Mesenchymal stem cell (in vitro differentiated cells and primary cell): ENCODE data around the gene SSC5D.

Experiments
- DNase-seq: peaks from one replicate; pipeline ENCODE4 v3.0.0-alpha.2; 2013
- H2AFZ ChIP-seq: one replicate; pipeline ENCODE4 v1.6.1; 2013; ENCODE audit warnings: low read depth, mild to moderate bottlenecking, control low read depth, inconsistent platforms, low read length, moderate library complexity
- H2AK5ac ChIP-seq: 2 replicates; pipeline ENCODE4 v1.6.1; 2013; ENCODE audit warnings: low read length, moderate library complexity, mild to moderate bottlenecking, inconsistent platforms; ENCODE audit not compliant: severe bottlenecking
- H2BK120ac ChIP-seq: one replicate; pipeline ENCODE4 v1.6.1; 2013; ENCODE audit warnings: low read depth, mild to moderate bottlenecking, inconsistent platforms, low read length, moderate library complexity
- H2BK12ac ChIP-seq, 2 experiments: one replicate each; pipeline ENCODE4 v1.6.1; 2013; ENCODE audit warnings: inconsistent platforms in 2 of 2, low read length in 2 of 2, mild to moderate bottlenecking in 2 of 2, moderate library complexity in 2 of 2, control low read depth in 1 of 2
- H2BK15ac ChIP-seq: one replicate; pipeline ENCODE4 v1.6.1; 2013; ENCODE audit warnings: mild to moderate bottlenecking, low read depth, inconsistent platforms; ENCODE audit not compliant: poor library complexity, severe bottlenecking
- H2BK5ac ChIP-seq: 2 replicates; pipeline ENCODE4 v1.6.1; 2013; ENCODE audit warnings: low read depth, mild to moderate bottlenecking, low read length, control low read depth, inconsistent platforms; ENCODE audit not compliant: poor library complexity, severe bottlenecking
- H3K14ac ChIP-seq, 2 experiments: one replicate each; pipeline ENCODE4 v1.6.1; 2013; ENCODE audit warnings: inconsistent platforms in 2 of 2, low read length in 2 of 2, control low read depth in 1 of 2, mild to moderate bottlenecking in 1 of 2, moderate library complexity in 1 of 2
- H3K18ac ChIP-seq, 2 experiments: one replicate each; pipeline ENCODE4 v1.6.1; 2013; ENCODE audit warnings: inconsistent platforms in 2 of 2, low read length in 2 of 2, control low read depth in 1 of 2, low read depth in 1 of 2, mild to moderate bottlenecking in 1 of 2
- H3K23ac ChIP-seq, 2 experiments: one replicate each; pipeline ENCODE4 v1.6.1; 2013; ENCODE audit warnings: inconsistent platforms in 2 of 2, low read length in 2 of 2, mild to moderate bottlenecking in 2 of 2, moderate library complexity in 2 of 2, control low read depth in 1 of 2
- H3K27ac ChIP-seq: 2 replicates; pipeline ENCODE4 v1.5.1; 2013; ENCODE audit warnings: mild to moderate bottlenecking, moderate library complexity, low read length, control low read depth, inconsistent platforms; ENCODE audit not compliant: poor library complexity, severe bottlenecking
- H3K27me3 ChIP-seq, 2 experiments: 2 replicates each; pipeline versions ENCODE4 v1.6.1 to v1.7.0; 2013; ENCODE audit warnings: low read length in 2 of 2, mild to moderate bottlenecking in 2 of 2, moderate library complexity in 2 of 2, control low read depth in 1 of 2, inconsistent platforms in 1 of 2; ENCODE audit not compliant: control insufficient read depth in 1 of 2, insufficient read depth in 1 of 2
- H3K36me3 ChIP-seq, 2 experiments: 2 replicates each; pipeline versions ENCODE4 v1.6.1 to v1.7.0; 2013; ENCODE audit warnings: low read length in 2 of 2, control low read depth in 1 of 2, inconsistent platforms in 1 of 2, low read depth in 1 of 2, mild to moderate bottlenecking in 1 of 2; ENCODE audit not compliant: insufficient read depth in 2 of 2, control insufficient read depth in 1 of 2
- H3K4ac ChIP-seq, 2 experiments: one replicate each; pipeline ENCODE4 v1.6.1; 2013; ENCODE audit warnings: inconsistent platforms in 2 of 2, low read length in 2 of 2, mild to moderate bottlenecking in 2 of 2, moderate library complexity in 2 of 2, control low read depth in 1 of 2, low read depth in 1 of 2
- H3K4me1 ChIP-seq: 2 replicates; pipeline ENCODE4 v1.6.1; 2013; ENCODE audit warnings: low read depth, low read length, control low read depth; ENCODE audit not compliant: control insufficient read depth, insufficient read depth
- H3K4me2 ChIP-seq: 2 replicates; pipeline ENCODE4 v1.6.1; 2013; ENCODE audit warnings: low read length, mild to moderate bottlenecking, inconsistent platforms; ENCODE audit not compliant: poor library complexity, severe bottlenecking
- H3K4me3 ChIP-seq, 2 experiments: 2 replicates each; pipeline versions ENCODE4 v1.5.1 to v1.7.0; 2013; ENCODE audit warnings: low read length in 2 of 2, mild to moderate bottlenecking in 2 of 2, control low read depth in 1 of 2, low read depth in 1 of 2; ENCODE audit not compliant: insufficient read depth in 1 of 2
- H3K79me1 ChIP-seq: replicated peaks from 2 replicates; pipeline ENCODE4 v1.6.1; 2013; ENCODE audit warnings: mild to moderate bottlenecking, control low read depth, low read length, inconsistent platforms; ENCODE audit not compliant: poor library complexity, severe bottlenecking
- H3K9ac ChIP-seq: 2 replicates; pipeline ENCODE4 v1.7.0; 2013; ENCODE audit warnings: mild to moderate bottlenecking, low read length, moderate library complexity
- H3K9me3 ChIP-seq: 2 replicates; pipeline ENCODE4 v1.7.0; 2013; ENCODE audit warnings: mild to moderate bottlenecking, low read length; ENCODE audit not compliant: control insufficient read depth
- H4K8ac ChIP-seq: one replicate; pipeline ENCODE4 v1.6.1; 2013; ENCODE audit warnings: inconsistent platforms, mild to moderate bottlenecking, low read length, moderate library complexity
- H4K91ac ChIP-seq: one replicate; pipeline ENCODE4 v1.6.1; 2013; ENCODE audit warnings: mild to moderate bottlenecking, low read length, inconsistent platforms
- WGBS: methylation state at CpG from one replicate; pipeline ENCODE4 v1.1.7; 2013; ENCODE audit warnings: mixed read lengths; 5-methylcytosine and 5-hydroxymethylcytosine counted together

Gene SSC5D

GRCh38 chr19:55449469-55449868 is 38.8 kb upstream of the SSC5D start:
- Histone ChIP-seq H3K27ac (no peak overlapping the region), H3K79me1 (no peaks in the 10 kb centered on the region), H3K9me3 (no peaks in the 10 kb centered on the region), H3K18ac (no peak overlapping the region), H3K36me3 (peaks cover 5 to 14% of the 10 kb centered on the region in 2 experiments), H3K27me3 (peaks cover 61% of the 10 kb centered on the region in 2 experiments), H3K4ac (no peak overlapping the region), H2BK12ac (no peak overlapping the region), H2BK120ac (no peak overlapping the region), H4K91ac (no peak overlapping the region), H3K4me3 (no peak overlapping the region), H3K4me2 (no peak overlapping the region), H3K14ac (no peak overlapping the region), H2BK5ac (no peak overlapping the region), H2AFZ (no peak overlapping the region), H4K8ac (no peak overlapping the region), H3K23ac (peak overlapping the region in 1 of 2 experiments; percentile 83), H3K9ac (no peak overlapping the region), H3K4me1 (peaks cover 30% of the 10 kb centered on the region), H2BK15ac (no peak overlapping the region), H2AK5ac (no peak overlapping the region)
- WGBS = 31% methylated on average over 16 of the region's 16 CpGs
- no peak for DNase-seq

DNA sequence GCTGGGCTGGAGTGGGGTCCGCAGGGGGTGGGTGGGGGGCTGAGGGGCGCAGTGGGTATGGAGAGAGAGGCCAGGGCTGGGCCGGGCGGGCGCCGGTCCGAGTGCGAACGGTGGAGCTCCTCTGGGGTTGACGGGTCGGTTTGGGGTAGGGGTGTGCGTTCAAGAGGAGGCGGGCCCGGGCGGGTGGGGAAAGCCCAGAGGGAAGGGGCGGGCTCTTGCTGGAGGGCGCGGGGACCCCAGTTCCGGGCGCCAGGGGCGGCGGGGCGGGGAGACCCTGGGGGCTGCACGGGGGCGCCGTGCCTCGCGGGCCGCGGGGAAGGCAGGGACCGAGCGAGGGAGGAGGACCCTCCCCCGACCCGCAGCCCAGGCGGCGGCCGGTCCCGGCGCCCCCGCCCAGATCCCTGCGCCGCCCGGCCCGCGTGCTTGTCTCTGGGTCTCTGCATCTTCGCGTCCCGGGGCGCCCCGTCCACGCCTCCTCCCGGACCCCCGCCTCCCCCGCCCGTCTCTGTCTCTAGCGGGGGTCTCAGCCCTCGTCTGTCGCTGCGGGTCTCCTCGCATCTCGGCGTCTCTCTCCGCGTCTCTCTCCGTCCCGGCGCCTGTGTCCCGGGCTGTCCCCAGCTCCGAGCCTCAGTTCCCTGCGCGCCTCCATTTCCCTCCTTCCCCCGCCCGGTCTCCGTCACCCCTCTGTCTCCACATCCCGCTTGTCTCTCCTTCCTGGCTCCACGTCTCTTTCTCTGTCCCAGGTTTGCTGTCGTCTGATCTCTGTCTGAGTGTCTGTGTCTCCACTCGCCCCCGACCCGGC is 36.9 kb upstream of the SSC5D start:
- Histone ChIP-seq H3K4me3 (no peak overlapping the region), H4K8ac (no peak overlapping the region), H3K4me2 (peak overlapping the region; percentile 48), H4K91ac (no peak overlapping the region), H3K18ac (no peak overlapping the region), H3K14ac (no peak overlapping the region), H2AFZ (no peak overlapping the region), H2BK5ac (no peak overlapping the region), H3K4me1 (peaks cover 30% of the 10 kb centered on the region), H3K9me3 (no peaks in the 10 kb centered on the region), H3K27me3 (peaks cover 46 to 48% of the 10 kb centered on the region in 2 experiments), H3K79me1 (peaks cover 9% of the 10 kb centered on the region), H3K36me3 (peaks cover 11 to 33% of the 10 kb centered on the region in 2 experiments), H3K27ac (no peak overlapping the region), H3K9ac (no peak overlapping the region), H2BK120ac (no peak overlapping the region), H2BK15ac (no peak overlapping the region), H2BK12ac (no peak overlapping the region), H3K23ac (peak overlapping the region in 1 of 2 experiments; percentile 17), H2AK5ac (no peak overlapping the region), H3K4ac (no peak overlapping the region)
- no peak for DNase-seq
- WGBS = 2% methylated on average over 46 of the region's 80 CpGs

- H2BK120ac ChIP-seq = no peak overlapping the region
- H3K23ac ChIP-seq = no peak overlapping the region
- H3K4me1 ChIP-seq = peaks cover 30% of the 10 kb centered on the region
- no peak overlapping the region for H2BK12ac ChIP-seq
- H3K9me3 ChIP-seq = no peaks in the 10 kb centered on the region
- no peak overlapping the region for H4K8ac ChIP-seq
- peaks cover 38 to 43% of the 10 kb centered on the region in 2 experiments for H3K27me3 ChIP-seq
- H3K18ac ChIP-seq = no peak overlapping the region
- H2BK5ac ChIP-seq = no peak overlapping the region
- no peak overlapping the region for H2BK15ac ChIP-seq
- peaks cover 15% of the 10 kb centered on the region for H3K79me1 ChIP-seq
- H3K4me3 ChIP-seq = no peak overlapping the region
- no peak overlapping the region for H2AK5ac ChIP-seq
- no peak overlapping the region for H2AFZ ChIP-seq
- no peak overlapping the region for H3K27ac ChIP-seq
- no peak overlapping the region for H3K4ac ChIP-seq
- DNase-seq = no peak
- 7% methylated on average over 48 of the region's 57 CpGs for WGBS
- no peak overlapping the region for H4K91ac ChIP-seq
- no peak overlapping the region for H3K14ac ChIP-seq
- no peak overlapping the region for H3K9ac ChIP-seq
- H3K4me2 ChIP-seq = no peak overlapping the region
- peaks cover 11 to 39% of the 10 kb centered on the region in 2 experiments for H3K36me3 ChIP-seq
Observed at GRCh38 chr19:55451965-55452748, 36.1 kb upstream of the SSC5D start.

DNA sequence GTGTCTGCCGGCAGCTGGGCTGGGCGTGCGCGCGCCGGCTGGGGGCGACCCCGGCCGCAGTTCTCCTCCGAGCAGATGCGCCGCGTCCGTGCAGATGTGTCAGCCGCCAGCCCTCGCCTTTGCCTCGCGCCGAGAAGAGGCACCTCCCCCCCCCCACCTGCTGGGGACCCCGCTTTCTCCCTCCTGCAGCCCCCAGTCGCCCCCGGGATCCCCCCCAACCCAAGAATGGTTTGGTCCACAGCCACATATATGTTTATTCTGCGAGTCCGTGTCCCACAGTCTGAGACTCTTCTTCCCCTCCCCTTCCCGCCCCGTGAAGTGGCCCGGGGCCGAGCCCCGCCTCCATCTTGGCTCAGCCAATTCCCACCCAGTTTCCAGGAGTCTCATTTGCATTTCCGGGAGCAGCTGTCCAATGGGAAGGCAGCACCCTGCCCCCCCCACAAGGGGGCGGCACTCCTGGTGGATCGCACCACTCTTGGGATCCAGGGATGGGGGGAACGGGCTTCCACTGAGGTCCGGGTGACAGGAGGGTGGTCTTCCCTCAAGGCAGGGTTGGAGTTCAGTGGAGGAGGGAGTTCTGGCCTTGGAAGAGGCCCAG is 35.4 kb upstream of the SSC5D start:
- no peak overlapping the region for H3K9ac ChIP-seq
- H3K27ac ChIP-seq = no peak overlapping the region
- WGBS = 8% methylated on average over 25 of the region's 34 CpGs

More for the DNA sequence above, 35.4 kb upstream of the SSC5D start:
- Histone ChIP-seq H2BK120ac (no peak overlapping the region), H2BK15ac (no peak overlapping the region), H3K14ac (no peak overlapping the region), H3K9me3 (no peaks in the 10 kb centered on the region), H3K79me1 (peaks cover 15% of the 10 kb centered on the region), H3K4me2 (no peak overlapping the region), H2AK5ac (no peak overlapping the region), H3K18ac (no peak overlapping the region), H3K4me3 (no peak overlapping the region), H2BK5ac (no peak overlapping the region), H3K23ac (peak overlapping the region in 1 of 2 experiments; percentile 25), H4K8ac (no peak overlapping the region), H3K27me3 (peaks cover 31 to 38% of the 10 kb centered on the region in 2 experiments), H2AFZ (no peak overlapping the region), H3K4ac (no peak overlapping the region), H3K36me3 (peaks cover 11 to 39% of the 10 kb centered on the region in 2 experiments), H2BK12ac (no peak overlapping the region), H4K91ac (no peak overlapping the region), H3K4me1 (peaks cover 27% of the 10 kb centered on the region)
- DNase-seq = peak; percentile 70
